NCI-H1092 (cell line): ENCODE data around the gene KIAA1328.

Source experiments
- DNase-seq: peaks from one replicate; lab custom pipeline; 2025; lab: John Stamatoyannopoulos, UW

KIAA1328 gene

DNA sequence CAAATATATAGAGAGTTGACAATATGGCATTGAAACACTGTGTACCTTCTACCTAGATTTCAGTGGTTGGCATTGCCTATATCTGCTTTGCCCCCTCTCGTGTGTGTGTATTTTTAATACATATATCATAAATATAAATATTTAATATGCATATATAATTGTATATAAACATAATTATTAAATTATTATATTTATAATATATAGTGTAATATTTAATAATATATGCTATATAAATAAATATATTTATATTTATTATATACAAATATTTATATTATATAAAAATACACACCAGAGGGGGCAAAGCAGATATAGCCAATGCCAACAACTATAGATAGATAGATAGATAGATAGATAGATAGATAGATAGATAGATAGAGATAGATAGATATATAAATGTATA is 124.1 kb downstream of the KIAA1328 start:
- no peak for DNase-seq

- DNase-seq, result no peak
These were observed 131.1 kb downstream of the KIAA1328 start for GRCh38 chr18:36960038-36960437.

- no peak for DNase-seq
These were observed 134.5 kb downstream of the KIAA1328 start for GRCh38 chr18:36963464-36963863.

DNA sequence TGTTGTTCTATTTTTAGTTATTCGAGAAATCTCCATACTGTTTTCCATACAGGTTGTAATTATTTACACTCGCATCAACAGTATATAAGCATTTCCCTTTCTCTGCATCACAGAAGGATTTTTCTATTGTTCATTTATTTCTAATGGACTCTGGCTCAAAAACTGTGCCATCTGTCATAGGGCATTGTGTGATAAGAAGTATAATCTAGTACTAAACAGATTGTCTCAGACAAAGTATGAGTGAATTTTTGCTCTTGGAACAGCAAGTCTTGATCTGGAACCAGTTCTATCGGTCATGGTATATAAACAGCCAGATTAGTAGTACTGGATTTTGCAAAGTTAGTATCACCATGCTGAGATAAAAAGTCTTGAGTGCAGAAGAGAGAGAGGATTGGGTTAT is 145.8 kb downstream of the KIAA1328 start:
- no peak for DNase-seq

GRCh38 chr18:36977121-36977520 is 148.2 kb downstream of the KIAA1328 start:
- no peak for DNase-seq

DNA sequence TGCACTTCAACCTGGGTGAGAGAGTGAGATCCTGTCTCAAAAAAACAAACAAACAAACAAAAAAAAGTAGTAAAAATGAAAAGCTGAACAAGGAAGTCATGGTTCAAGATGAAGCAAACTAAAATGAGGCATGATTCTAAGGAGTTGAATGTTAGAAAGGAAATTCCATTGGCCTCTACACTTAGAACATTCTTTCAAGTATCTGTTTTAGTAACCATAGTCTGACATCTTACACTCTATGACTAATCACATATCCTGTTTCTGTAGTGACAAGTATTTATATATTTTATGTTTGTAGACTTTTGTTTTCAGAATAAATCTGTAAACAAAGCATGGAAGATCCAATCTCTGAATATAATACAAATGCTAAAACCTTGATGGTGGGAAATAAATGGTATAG is 164.1 kb downstream of the KIAA1328 start:
- no peak for DNase-seq

GRCh38 chr18:37006742-37007141 is 177.8 kb downstream of the KIAA1328 start:
- DNase-seq, result no peak

GRCh38 chr18:37012452-37012851 is 183.5 kb downstream of the KIAA1328 start:
- DNase-seq, result no peak

GRCh38 chr18:37019157-37019827 is 190.4 kb downstream of the KIAA1328 start:
- DNase-seq, result no peak

DNA sequence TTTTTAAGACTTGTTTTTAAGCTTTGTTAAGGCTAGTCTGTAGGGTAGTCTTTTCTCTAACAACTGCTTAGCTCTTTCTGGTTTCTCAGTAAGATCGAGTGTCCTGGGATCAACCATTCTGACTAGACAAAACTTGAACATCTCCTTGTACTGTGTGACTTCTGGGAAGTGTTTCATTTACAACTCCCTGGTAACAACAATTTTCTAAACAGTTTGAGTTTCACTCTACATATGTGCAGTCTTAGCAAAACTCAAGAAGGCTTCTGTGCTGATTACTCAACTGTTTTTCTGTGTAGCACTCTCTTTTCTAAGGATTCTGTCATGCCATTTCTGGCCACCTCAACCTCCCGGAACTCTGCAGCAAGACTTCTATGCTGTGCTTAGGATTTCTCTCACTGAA is 204.5 kb downstream of the KIAA1328 start:
- no peak for DNase-seq

DNA sequence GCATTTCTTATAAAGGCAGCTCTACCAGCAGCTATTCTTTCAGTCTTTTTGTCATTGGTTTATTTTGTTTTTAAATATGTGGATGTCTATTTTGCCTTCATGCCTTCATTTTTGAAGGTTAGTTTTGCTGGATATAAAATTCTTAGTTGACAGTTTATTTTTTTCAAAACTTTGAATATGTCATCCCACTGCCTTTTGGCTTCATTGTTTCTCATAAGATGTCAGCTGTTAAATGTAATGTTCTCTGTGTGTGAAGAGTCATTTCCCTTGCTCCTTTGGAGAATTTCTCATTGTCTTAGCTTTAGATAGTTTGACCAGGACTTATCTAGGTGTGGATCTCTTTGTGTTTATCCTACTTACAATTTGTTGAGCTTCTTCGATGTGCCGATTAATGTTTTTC is 213.5 kb downstream of the KIAA1328 start:
- DNase-seq, result no peak

GRCh38 chr18:37055137-37055802 is 226.3 kb downstream of the KIAA1328 start:
- no peak for DNase-seq

DNA sequence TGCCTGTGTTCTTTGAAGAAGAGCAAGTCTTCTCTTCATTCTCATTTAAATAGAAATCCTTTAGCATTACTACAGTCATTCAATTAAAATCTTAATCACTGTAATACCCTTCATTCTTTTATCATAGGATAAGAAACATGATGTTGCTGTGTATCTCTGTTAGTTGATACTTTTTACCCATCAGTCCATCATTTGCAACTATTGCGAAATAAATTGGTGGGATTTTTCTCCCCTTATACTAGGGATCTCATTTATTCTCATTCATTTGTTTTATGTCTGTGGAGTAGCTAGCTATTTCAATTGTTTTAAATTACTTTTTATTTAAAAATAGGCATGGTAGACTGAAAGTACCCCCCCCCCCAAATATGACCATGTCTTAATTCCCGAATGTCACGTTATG is 235.3 kb downstream of the KIAA1328 start:
- DNase-seq, result no peak

DNA sequence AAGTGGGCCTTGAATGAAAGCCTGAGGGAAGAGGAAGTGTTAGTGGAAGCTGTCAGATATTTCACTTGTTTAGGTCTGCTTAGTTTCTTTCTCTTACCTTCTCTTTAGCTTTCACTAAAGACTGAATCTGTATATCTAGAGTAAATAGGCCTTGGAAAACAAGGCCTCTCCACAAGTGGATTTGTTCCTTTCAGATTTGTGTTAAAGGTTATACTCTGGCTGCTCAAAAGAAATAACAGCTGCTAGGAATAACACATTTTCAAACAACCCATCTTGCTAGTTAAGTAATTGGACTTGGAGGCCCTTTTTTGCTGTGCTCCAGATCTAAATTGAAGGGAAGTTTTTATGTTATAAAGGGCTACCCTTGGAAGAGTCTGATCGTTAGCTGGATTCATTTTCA is 236.3 kb downstream of the KIAA1328 start:
- no peak for DNase-seq

- no peak for DNase-seq
These were observed 256.0 kb downstream of the KIAA1328 start for GRCh38 chr18:37084912-37085311.

GRCh38 chr18:37085362-37085761 is 256.4 kb downstream of the KIAA1328 start:
- no peak for DNase-seq

- peak; percentile 2 for DNase-seq
These were observed 279.0 kb downstream of the KIAA1328 start for GRCh38 chr18:37107748-37108522.

GRCh38 chr18:37122877-37123276 is 293.9 kb downstream of the KIAA1328 start:
- no peak for DNase-seq

DNA sequence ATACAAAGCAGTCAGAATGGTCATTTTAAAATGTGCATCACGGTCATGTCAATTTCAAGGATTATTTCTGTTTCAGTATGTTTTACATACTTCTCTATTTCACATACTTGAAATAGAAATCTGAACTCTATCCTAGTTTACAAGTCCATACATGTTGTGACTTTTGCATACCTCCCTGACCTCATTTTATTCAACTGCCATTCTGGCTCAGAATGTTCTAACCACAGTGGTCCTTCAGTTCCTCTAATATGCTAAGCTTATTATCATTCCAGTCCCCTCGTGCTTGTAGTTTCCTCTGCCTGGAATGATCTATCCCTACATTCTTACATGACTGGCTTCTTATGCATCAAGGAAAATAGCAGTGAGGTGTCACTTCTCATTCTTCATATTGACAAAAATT is 295.6 kb downstream of the KIAA1328 start:
- DNase-seq, result no peak

GRCh38 chr18:37135177-37135576 is 306.2 kb downstream of the KIAA1328 start:
- no peak for DNase-seq

GRCh38 chr18:37138456-37138855 is 309.5 kb downstream of the KIAA1328 start:
- DNase-seq, result no peak

GRCh38 chr18:37139876-37140275 is 310.9 kb downstream of the KIAA1328 start:
- no peak for DNase-seq

DNA sequence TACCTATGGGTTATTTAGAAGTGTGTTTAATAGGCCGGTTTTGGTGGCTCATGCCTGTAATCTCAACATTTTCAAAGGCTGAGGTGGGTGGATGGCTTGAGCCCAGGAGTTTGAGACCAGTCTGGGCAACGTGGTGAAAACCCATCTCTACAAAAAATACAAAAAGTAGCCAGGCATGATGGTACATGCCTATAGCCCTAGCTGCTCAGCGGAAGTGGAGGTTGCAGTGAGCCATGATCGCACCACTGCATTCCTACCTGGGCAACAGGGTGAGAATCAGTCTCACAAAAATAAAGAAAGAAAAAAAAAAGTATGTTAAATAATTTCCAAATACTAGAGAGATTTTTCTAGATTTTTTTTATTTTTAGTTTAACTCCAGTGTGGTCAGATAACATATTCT is 316.0 kb downstream of the KIAA1328 start:
- DNase-seq, result no peak
